DMS 273 (cell line): ENCODE measurements around the gene C3orf18.

Source experiments
- DNase-seq: peaks from one replicate; lab custom pipeline; 2025; ENCODE audit not compliant: unreplicated experiment; lab: John Stamatoyannopoulos, UW

Gene C3orf18

DNA sequence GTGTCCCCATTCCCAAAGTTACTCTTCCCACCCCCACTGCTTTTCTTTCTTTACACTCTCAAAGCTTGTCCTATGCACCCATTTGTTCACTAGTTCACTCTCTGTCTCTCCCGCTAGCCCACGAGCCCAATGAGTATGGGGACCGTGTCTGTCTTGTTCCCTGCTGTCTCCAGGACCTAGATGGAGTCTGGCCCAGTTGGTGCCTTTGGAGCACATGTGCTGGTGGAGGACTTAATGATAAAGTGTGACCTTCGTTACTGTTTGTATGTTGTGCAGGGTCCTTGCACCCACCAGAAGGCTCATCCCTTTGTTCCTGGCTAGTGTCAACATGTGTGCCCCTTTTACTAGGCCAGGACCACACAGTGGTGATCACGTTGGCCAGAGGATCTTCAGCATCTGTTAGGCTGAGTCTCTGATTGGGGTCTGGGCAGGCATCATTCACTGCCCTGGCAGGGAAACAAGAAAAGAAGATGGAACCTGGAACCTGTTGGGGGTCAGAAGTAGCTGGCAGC lies 36.6 kb upstream of the C3orf18 start:
- no peak for DNase-seq

DNA sequence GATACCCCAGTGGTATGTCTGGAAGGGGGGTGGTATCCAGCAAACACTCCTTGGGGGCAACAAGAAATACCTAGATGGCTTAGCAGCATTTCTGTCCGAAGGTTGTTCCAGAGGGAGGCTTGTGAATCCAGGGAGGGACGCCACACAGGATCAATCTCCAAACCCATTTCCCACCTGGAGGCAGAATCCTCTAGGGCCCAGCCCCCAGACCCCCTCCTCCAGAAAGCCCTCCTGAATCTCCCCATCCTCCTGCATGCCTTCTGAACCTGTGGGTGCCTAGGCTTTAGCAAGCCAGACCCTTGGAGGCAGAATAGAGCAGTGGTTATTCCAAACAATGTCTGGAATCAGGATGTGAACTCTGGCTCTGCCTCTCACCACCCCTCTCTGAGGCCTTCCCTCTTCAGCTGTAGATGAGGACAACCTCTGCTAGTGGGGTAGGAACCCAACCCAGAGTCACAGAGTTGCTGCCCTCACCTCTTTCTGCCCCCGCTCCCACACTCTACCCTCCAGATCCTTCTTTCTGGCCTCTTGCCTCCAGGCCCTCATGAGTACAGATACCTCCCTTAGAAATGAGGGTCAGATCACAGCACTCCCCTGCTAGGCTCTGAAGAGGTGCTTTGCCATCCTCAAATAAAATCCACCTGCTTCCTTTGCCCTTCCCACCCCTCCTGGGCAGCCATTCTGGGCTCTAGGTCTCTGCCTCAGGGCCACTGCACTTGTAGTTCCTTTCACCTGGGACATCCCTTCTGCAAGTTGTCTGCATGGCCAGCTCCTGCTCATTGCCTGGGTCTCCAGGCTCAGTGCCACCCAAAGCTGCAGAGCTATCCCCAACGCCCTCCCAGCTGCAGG lies 35.9 kb upstream of the C3orf18 start:
- no peak for DNase-seq

DNA sequence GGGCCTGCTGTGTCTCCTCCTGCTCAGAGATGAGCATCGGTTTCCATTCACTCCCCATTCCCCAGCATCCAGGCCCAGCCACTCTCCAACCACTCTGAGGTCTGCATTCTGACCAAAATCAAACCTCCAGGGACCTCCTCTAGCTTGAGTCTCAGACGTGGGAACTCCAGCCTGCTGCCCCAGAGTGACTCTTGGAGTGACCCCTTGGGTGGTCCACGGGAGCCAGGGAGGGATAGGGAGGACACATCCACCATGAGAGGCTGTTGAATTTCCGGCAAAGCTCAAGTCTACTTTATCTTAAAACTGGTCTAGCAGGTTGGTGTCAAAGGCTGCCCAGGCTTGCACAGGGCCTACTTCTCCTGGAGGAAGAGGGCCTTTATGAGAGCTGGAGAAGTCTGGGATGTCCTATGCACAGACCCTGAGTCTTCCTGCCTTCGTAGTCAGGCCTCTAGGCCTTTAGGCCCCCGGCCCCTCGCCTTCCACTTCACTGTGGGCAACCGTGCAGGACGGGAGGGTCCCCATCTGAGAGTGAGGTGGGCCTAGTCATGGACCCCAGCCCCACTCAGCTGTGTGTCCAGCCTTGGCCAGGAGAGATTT lies 35.1 kb upstream of the C3orf18 start:
- no peak for DNase-seq

DNA sequence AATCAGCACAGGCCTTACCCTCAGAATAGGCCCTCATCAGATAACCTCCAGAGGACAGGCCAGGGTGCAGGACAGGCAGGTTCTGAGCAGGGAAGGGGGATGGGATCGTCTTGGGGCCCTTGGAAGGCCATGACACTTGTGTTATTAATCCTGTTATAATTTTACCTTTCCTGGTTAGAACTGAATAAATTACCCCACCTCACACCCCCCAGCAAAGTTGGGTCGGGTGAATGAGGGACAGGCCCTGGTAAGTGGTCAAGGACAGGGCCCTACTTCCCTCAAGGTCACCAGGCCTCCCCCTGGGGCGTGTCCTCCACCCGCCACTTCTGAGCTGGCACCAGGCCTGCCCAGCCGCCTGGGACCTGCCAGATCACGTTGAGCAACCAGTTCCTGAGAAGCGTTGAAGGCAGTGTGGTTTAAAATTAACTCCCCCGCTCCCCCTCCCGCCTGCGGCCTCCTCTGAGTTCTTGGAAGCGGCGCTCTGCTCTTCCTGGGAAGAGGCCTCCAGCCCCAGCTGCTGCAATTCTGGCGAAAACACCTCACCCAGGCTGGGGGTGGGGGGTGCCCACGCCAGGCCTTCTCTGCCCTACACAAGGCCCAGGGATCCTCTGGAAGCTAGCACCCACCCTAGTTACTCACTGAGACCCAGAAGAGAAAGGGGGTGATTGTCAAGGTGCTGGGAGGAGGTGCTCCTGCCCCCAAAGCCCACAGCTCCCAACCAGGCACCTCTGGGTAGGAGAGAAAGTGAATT lies 33.5 kb upstream of the C3orf18 start:
- DNase-seq = peak; percentile 96

DNA sequence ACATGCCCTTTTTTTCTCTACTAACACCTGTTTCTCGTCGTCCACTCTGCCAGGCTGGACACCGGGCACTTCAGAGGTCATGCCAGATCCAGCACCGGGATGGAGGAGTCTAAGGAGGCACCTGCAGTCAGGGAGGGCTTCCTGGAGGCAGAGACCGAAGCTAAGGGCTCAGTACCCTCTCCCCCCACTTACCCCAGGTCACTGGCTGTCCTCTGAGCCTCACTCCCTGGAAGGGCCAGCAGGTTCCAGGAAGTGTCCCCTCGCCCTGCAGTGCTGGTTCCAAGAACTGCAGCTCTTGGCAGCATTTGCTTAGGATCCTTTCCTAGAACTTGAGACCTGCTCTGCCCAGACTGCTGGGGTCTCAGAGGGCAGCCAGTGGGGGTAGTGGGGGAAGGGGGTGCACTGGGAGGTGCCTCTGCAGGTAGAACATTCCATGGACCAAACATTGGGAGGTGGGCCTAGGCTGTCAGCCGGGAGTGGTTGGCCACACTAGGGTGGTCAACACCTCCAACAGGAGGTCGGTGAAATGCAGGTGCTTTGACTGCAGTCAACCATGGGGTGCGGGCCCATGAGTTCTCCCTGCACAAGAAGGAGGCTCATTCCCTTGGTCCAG lies 32.7 kb upstream of the C3orf18 start:
- no peak for DNase-seq

DNA sequence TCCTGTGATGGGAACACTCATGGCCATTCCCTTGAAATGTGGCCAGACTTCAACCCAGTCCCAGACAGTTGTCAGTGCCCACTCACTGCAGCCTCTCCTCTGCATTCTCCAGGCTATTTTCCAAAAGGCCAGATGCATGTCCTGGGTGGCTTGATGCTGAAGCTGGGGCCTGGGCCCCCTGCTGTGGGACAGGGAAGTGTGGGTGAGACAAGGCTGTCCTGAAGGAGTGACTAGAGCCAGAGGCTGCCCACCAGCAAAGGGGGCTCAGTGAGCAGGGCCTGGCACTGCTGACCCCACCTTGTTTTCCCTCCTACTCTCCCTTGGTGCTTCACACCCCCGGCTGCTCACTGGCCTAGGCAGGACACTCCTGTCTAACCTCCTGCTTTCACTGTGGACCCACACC lies 32.2 kb upstream of the C3orf18 start:
- no peak for DNase-seq

DNA sequence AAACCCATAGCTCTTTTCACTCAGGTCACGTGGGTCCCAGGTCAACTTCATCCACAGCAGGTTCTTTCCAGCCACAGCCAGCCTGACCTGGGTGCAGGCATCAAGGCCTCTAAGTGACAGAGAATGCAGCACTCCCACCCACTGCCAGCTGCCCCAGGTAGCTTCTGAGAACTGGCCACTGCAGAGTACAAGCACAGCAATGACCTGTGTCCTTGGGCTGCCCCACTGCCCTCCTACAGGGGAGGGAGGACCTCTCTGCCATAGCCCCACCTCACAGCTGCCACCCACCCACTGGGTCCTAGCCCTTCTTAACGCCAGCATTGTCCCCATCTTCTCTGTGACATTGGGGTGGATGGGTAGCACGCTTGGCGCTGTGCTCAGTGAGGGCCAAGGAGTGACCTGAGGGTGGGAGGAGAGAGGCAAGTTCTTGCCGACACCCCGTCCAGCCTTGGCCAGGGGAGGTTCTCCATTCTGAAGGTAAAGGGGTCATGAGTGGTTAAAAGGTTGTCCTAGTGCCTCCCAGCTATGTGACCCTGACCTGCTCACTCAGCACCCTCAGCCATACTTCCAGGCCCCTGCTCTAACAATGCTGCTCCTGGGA lies 31.7 kb upstream of the C3orf18 start:
- no peak for DNase-seq

DNA sequence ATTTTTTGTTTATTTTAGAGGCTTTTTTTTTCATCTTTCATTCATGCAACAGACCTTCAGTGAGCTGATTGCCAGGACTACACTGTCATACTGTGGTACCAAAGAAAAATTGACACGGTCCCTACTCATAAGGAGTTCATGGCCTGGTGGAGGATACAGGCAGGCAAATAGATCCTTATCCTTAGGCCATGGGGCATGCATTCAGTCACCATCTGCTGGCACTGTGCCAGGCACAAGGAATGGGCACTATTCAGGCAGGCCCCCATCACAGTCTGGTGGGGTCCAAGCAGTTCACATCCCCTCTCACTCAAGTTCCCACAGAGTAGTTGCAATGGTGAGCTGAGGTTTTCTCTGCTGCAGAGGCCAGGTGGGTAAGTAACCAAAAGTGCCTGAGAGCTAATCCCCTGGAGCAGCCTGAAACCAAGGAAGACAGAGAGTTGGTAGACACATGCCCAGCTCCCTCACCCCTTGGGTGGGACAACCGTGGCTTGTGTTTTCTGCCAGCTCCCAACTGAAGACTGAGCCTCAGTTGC lies 26.8 kb upstream of the C3orf18 start:
- DNase-seq = no peak

DNA sequence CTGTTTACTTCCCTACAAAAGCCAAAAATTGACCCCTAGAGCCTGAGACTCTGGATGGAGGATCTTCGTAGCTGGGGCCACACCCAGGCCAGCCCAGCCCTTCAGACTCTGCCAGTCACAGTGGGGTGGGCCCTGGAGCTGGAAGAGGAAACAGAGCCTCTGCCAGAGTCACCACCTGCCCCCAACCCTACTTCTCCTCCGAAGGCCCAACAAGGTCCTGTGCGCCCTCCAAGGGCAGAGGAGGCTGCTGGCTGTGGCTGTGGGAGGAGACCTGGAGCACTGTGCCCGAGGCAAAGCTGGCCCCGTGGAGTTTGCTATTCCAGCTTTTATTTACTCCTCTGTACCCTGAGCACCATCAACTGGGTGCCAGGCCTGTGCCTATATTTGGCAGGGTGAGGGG lies 25.0 kb upstream of the C3orf18 start:
- DNase-seq = no peak

DNA sequence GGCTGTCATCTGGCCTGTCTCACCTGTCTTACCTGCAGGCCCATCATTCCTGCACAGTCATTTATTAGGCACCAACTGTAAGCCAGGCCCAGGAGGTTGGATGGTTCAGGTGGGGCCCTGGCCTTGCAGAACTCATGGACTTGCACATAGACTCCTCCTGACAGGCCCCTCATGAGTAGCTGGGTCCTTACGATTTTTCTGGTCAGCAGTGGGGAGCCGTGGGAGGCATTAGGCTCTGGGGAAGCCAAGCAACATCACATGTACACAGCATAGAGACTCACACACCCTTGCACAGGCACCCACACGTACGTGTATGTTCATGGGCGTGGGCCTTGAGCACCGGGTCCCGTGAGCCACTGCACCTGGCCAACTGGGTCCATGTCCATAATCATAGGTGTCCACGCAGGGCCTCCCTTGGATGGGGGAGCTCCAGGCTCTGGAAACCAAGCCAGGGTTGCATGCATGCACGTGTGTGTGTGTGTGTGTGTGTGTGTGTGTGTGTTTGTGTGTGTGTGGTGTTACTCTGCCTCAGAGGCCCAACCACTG lies 23.7 kb upstream of the C3orf18 start:
- no peak for DNase-seq

DNA sequence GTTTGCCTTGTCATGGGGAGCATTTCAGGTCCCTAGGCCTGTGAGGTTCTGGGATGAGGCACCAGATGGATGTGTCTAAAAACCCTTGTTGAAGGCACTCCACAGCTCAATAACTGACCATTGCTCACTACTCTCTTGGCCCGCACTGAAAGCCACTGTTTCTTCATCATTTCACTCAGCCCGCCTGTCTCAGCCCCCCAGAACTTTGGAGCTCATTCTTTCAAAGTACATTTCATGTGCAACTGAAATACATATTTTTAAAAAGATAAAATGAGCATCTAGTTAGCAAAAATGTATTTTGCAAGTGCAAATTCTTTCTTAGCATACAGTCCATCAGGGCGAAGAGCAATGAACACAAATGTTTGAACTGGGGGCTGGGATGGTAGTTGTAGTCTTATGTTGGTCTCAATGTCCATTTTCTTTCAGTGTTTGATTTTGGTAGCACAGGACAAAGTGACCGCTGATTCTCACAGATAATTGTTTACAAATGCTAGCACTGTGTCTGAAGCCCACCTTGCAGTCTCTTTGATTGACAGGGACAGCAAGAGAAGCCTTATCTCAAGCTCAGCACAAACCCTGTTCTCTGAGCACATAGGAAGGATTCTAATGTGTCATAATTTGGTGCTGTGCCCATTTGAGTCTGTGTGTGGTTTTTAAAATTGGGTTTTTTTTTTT lies 21.3 kb upstream of the C3orf18 start:
- no peak for DNase-seq

DNA sequence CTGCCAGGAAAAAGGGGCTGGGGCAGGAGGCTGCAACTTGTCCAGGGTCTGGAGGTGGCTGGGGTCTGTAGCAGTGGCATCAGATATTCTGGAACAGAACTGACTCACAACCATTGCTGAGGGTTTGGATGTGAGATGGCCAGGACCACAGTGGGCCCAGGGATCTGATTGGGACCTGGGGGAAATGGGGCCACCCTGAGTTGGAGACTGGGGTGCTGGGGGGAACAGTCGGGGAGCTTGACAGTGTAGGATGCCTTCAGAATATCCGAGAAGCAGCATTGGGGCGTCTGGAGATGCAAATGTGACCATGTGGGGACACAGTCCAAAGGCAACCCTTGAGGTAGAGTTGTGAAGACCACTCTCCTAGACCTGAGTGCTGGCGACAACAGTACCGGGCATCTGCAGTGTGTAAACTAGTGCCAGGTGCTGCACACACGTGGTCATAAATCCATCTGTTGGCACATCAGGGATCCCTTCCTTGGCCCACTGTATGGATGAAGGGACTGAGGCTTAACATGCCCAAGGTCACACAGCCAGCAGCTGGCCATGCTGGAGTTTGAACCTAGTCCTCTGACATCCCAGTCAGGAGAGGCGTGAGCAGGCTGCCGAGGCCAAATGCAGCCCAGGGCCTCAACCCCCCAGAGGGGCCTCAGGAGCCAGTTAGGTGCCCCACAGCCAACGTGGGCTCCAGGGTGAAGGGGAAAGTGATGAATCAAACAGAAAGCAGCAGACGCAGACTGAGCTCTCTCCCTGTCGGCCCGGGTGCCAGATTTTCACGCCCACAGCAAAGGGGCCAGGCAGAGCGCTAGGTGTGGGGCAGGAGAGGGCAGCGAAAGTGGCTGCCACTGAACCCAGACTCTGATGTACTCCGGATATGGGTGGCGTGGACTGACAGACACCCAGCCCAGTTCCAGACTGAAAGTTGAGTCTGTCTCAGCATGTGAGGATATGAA lies 20.5 kb upstream of the C3orf18 start:
- DNase-seq = peak; percentile 48

DNA sequence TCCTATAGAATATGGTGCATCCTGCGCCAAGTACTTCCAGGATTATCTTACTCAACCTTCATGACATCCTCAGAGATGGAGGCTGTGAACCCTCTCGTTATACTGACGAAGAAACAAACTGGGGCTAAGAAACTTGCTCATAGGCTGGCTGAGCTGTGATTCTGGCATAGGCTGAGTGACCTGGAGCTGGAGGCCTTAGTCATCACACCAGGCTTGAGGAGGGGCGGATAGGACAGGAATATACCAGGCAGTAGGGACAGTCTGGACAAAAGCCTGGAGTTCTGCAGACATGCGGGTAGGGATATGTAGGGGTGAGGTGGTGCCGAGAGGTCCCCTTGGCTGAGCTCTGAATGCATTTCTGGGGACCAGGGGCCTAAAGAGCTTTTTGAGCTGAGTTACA lies 19.8 kb upstream of the C3orf18 start:
- no peak for DNase-seq

DNA sequence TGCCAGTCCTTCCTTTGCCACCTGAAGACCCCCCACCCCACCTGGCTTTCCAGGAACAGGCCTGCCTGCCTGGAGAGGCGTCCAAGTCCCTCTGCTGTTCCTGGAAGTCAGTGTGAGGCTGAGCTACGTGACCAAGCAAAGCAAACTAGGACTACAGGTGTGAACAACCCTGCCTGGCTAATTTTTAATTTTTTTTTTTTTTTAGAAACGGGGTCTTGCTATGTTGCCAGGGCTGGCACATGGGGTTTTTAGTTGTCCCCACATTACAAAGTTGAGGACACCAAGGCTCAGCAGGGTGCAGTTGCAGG lies 19.2 kb upstream of the C3orf18 start:
- DNase-seq = no peak

DNA sequence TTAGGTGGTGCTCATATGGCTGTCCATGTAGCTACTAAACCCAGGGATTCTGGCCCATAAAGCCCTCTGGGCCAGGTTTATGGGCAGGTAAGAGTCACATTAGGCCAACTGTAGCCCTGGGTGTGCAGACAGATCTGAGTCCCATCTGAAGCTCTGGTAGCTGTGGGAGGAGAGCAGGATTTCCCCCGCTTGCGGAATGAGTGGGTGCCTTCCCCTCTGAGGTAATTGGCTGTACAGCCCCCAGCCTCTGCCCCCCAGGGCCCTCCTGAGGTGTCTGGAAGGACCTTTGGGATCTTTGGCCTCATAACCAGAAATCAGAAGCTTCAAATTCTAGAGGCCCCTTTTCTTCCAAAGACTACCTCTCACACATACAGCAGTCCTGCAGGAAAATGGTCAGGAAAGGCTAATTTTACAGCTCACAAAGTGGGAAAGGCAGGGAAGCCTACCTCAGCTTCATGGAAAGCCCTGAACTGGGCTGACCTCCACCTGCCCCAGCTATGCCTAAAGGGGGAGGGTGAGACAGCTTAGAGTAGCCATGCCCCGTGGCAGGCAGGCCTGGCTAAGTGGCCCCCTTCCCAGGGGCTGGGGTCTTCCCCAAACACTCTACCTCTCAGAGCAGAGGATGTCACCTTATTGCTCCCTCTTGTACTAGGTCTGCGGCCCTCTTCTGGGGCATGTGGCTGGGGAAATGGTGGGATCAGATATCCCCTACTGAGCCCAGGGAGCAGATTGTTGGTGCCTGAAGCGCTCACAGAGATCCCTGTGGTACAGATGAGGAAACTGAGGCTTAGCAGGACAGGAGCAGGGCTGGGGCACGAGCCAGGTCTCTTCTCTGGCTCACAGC lies 18.6 kb upstream of the C3orf18 start:
- no peak for DNase-seq

DNA sequence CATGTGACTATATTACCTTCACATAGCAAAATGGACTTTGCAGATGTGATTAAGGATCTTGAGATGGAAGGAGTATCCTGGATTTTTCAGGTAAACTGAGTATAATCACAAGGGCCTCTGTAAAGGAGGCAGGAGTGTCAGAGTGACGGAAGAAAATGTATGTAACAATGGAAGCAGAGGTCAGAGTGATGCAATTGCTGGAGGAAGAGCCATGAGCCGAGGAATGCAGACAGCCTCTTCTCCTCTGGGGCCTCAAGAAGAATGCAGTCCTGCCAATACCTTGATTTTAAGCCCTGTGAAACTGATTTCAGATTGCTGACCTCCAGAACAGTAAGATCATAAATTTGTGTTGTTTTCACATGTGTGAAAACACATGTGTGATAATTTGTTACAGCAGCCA lies 16.8 kb upstream of the C3orf18 start:
- DNase-seq = no peak

DNA sequence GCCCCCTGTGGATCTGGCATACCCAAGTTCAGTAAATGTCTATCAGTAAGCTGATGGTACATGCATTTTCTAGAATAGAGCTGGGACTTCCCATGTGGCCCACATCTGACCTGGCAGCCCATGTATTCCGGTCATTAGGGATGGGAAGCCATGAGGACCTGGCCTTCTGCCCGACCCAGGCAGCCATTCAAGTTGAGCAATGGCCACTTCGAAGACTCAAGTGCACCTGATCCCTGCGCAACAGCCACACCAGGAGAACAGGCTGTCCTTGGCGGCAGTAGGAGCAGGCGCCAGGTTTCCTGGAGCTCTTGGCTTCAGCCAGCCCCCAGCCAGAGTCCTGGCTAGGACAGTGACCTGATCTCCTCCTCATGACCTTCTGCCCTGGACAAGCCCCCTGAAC lies 16.4 kb upstream of the C3orf18 start:
- DNase-seq = no peak

DNA sequence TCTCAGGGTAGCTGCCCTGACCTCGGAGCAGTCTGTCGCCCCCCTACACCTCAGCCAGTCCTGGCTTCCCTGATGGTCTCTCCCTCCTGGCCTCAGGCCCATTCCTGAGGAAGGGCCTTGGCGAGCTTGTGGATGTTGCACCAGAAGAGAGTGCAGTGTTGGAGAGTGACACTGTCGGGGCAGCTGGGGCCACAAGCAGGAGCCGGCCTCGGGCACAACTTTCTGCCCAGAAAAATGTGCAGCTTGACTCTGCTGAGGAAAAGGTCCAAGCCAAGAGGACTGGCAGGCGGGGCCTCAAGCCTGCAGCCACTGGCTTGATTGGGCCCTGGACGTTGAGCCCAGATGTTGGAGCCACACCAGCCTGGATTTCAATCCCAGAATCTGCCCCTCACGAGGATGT lies 14.5 kb upstream of the C3orf18 start:
- DNase-seq = no peak
